ENCODE data around the gene SLC35F1. TPM values are rescaled to one million over a fixed set of nuclear protein-coding genes. Genes with fewer than 3 reads are reported as not detected.

SLC35F1 gene
- total RNA-seq, 2 donors from 2014 or later: 1.5 to 2.1 TPM

DNA sequence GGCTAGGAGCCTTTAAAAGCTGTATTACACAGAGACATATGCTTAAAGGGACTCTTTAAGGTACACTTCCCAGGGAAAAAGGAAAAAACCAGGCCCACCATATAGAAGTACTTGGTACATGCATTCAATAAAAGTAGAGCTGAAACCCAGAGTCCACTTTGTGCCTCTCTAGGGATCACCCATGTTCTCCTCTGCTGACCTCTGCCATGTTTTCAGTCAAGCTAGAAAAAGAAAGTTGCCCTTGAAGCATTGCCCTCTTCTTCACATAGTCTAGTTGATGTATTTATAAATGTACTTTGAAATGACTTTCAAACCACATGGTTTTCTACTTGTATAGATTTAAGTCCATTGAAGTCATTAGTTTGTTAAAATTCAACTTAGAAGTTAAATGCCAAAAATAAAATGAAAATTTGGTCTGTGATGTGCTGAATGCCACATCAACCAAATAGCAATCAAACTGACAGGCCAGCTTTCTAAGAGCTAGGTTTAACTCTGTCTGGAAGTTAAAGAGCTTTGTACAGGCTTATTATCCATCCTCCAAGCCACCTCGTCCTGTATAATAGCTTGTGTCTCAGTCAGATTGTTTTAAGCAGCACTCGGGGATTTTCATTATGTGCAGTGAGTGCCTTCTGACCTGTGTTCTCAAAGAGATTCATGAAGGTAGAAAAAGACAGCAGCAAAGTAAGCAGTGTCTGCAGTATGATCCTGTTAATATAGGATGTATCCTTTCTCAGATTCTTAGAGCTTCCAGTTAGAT is 402.5 kb downstream of the SLC35F1 start:
- H3K4me1 ChIP-seq (replicated peaks): no peaks in the 10 kb centered on the region
- no peaks in the 10 kb centered on the region for H3K9me3 ChIP-seq
- no peak overlapping the region for H3K4me3 ChIP-seq
- no peak for DNase-seq (ENCODE audit: low spot score)
- H3K27me3 ChIP-seq (replicated peaks; ENCODE audit: insufficient read depth): no peaks in the 10 kb centered on the region
- no peak overlapping the region for H3K27ac ChIP-seq
- 57% methylated on average over 2 of the region's 2 CpGs for WGBS
- intact Hi-C loops (cut with DNase I): no loop called here
- H3K36me3 ChIP-seq: no peaks in the 10 kb centered on the region
- TF ChIP-seq, protein P1, sequence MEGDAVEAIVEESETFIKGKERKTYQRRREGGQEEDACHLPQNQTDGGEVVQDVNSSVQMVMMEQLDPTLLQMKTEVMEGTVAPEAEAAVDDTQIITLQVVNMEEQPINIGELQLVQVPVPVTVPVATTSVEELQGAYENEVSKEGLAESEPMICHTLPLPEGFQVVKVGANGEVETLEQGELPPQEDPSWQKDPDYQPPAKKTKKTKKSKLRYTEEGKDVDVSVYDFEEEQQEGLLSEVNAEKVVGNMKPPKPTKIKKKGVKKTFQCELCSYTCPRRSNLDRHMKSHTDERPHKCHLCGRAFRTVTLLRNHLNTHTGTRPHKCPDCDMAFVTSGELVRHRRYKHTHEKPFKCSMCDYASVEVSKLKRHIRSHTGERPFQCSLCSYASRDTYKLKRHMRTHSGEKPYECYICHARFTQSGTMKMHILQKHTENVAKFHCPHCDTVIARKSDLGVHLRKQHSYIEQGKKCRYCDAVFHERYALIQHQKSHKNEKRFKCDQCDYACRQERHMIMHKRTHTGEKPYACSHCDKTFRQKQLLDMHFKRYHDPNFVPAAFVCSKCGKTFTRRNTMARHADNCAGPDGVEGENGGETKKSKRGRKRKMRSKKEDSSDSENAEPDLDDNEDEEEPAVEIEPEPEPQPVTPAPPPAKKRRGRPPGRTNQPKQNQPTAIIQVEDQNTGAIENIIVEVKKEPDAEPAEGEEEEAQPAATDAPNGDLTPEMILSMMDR (IDR thresholded peaks at IDR 0.05): no peak
- no peak for TF ChIP-seq POLR2AphosphoS5 (IDR thresholded peaks at IDR 0.05)
- TF ChIP-seq POLR2A (IDR thresholded peaks at IDR 0.05): no peak

DNA sequence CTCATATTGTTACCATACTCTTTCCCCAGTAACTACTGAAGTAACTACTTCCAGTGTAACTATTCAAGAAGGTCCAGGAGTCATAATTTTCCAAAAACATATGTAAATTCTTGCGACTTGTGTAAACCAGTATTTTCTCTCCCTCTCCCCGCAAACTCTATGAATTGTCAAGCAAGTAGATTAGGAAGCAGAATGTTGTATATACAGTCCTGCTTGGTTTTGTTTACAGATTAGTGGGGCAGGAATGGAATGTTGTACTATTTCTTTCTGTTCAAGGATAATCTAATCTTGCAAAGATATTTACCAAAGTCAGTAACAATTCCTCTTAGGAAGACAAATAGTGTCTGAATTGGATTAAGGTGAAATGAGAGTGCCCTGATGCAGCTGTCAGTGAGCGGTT is 406.1 kb downstream of the SLC35F1 start:
- no peak for DNase-seq (ENCODE audit: low spot score)
- Histone ChIP-seq H3K36me3 (no peaks in the 10 kb centered on the region), H3K27me3 (replicated peaks; ENCODE audit: insufficient read depth) (no peaks in the 10 kb centered on the region), H3K4me3 (no peak overlapping the region), H3K27ac (no peak overlapping the region), H3K9me3 (no peaks in the 10 kb centered on the region), H3K4me1 (replicated peaks) (no peaks in the 10 kb centered on the region)
- 92% methylated on average over 3 of the region's 3 CpGs for WGBS
- TF ChIP-seq POLR2A (IDR thresholded peaks at IDR 0.05): no peak
- TF ChIP-seq, protein P1 (IDR thresholded peaks at IDR 0.05): no peak
- TF ChIP-seq POLR2AphosphoS5 (IDR thresholded peaks at IDR 0.05): no peak
- intact Hi-C loops (cut with DNase I): no loop called here

DNA sequence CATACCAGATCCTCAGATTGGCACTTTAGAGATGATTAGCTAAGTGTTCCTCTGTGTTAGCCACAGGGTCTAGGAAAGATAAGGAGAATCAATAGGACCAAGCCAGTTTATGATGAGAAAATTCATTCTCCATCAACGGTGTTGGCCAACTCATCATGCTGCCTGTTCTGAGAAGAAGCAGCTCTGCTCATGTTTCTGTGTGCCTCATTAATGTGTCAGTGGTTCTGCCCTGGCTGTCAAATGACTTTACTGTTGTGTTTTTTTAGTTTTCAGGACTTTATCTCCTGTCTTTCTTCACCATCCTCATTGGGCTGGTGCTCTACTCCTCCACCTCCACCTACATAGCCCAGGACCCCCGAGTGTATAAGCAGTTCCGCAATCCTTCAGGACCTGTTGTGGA is 406.7 kb downstream of the SLC35F1 start:
- TF ChIP-seq, protein P1 (IDR thresholded peaks at IDR 0.05): no peak
- TF ChIP-seq POLR2A (IDR thresholded peaks at IDR 0.05) (no peak), POLR2AphosphoS5 (IDR thresholded peaks at IDR 0.05) (no peak)
- 82% methylated on average over 3 of the region's 3 CpGs for WGBS
- intact Hi-C loops (cut with DNase I): no loop called here
- DNase-seq (ENCODE audit: low spot score): no peak
- H3K36me3 ChIP-seq: no peaks in the 10 kb centered on the region
- no peaks in the 10 kb centered on the region for H3K9me3 ChIP-seq
- no peak overlapping the region for H3K4me3 ChIP-seq
- no peaks in the 10 kb centered on the region for H3K4me1 ChIP-seq (replicated peaks)
- H3K27ac ChIP-seq: no peak overlapping the region
- H3K27me3 ChIP-seq (replicated peaks; ENCODE audit: insufficient read depth): no peaks in the 10 kb centered on the region

DNA sequence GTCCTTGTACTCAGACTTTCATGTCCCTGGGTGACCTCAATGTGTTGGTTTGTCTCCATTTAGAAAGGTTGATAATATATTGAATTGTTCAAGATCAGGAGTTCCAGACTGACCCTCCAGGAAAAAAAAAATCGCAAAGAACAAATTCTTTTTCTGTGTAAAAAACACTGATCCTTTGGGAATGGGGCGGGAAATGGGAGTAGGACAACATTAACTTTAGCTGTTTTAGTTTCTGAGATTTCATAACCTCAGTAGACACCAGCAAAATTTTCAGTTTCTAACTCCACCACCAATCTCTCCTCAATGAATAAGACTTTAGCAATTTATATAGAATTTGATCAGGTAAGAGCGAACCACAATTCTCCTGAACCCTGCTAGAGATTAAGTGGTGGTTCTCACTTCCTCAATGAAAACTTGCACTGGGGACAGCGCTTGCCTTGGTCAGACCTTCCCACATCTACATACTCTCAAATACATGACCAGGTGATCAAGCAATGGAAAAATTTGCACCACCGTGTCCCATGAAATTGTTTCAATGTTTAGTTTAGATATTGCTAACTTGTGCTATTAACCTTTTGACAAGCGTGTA is 409.8 kb downstream of the SLC35F1 start:
- intact Hi-C loops (cut with DNase I): no loop called here
- 75% methylated on average over 6 of the region's 6 CpGs for WGBS
- no peak overlapping the region for H3K27ac ChIP-seq
- TF ChIP-seq POLR2AphosphoS5 (IDR thresholded peaks at IDR 0.05): no peak
- TF ChIP-seq, protein P1 (IDR thresholded peaks at IDR 0.05): no peak
- TF ChIP-seq POLR2A (IDR thresholded peaks at IDR 0.05): no peak
- no peaks in the 10 kb centered on the region for H3K27me3 ChIP-seq (replicated peaks; ENCODE audit: insufficient read depth)
- DNase-seq (ENCODE audit: low spot score): no peak
- H3K4me3 ChIP-seq: no peak overlapping the region
- H3K36me3 ChIP-seq: no peaks in the 10 kb centered on the region
- no peaks in the 10 kb centered on the region for H3K4me1 ChIP-seq (replicated peaks)
- no peaks in the 10 kb centered on the region for H3K9me3 ChIP-seq

Measured in prostate gland (tissue), 2 donors.